ENCODE results near the gene DOLPP1.

GRCh38 chr9:129069862-129070641 is 10.9 kb upstream of the DOLPP1 start:
- TF ChIP-seq CTCF (IDR thresholded peaks at IDR 0.05): peak in 1 of 7 experiments; percentile 1
- TF ChIP-seq POLR2AphosphoS5 (IDR thresholded peaks at IDR 0.05): no peak
- TF ChIP-seq POLR2A (IDR thresholded peaks at IDR 0.05): no peak
- TF ChIP-seq EP300 (IDR thresholded peaks at IDR 0.05): no peak
